ENCODE data around the gene PLAGL2.

DNA sequence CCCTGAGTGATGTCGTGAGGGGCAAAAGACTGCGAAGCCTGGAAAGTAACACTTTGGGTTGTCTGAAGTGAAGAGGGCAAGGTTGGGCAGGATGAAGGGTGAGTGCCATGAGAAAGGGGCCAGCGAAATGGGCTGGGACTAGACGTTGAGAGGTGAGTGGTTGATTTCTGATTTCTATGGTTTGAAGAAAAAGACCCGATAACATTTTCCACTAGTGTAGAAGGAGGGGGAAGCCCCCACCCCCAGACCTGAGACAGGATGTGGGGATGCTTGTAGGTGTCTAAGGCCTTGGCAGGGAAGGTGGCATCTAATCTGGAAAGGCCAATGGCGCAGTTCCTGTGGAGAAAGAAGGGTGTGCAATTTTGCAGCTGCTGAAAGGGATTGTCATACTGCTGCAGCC, 44.6 kb upstream of the PLAGL2 start:
- no peak for TF ChIP-seq CTCF (conservative IDR thresholded peaks at IDR 0.05; ENCODE audit: low read depth in 2 of 2)
- TF ChIP-seq EZH2 (IDR thresholded peaks at IDR 0.05; ENCODE audit: low read depth, unreplicated experiment), result no peak

Data from GM23338 (cell line).